Measurements from ENCODE around the gene CAMSAP2. TPM values are rescaled to one million over a fixed set of nuclear protein-coding genes. Genes with fewer than 3 reads are reported as not detected.

CAMSAP2 gene
- total RNA-seq, 1 experiment from 2014 or later, result 25.0 TPM

GRCh38 chr1:200774735-200775444, 36.2 kb downstream of the CAMSAP2 start:
- no peaks in the 10 kb centered on the region for H3K27me3 ChIP-seq (ENCODE audit: insufficient read depth, low read length)
- H4K20me1 ChIP-seq (ENCODE audit: insufficient read depth), result no peaks in the 10 kb centered on the region
- H3K4me1 ChIP-seq (ENCODE audit: control insufficient read depth in 1 of 2, insufficient read depth in 2 of 2, low read length in 2 of 2), result peaks cover 12 to 28% of the 10 kb centered on the region in 2 experiments
- no peak overlapping the region for H3K4me3 ChIP-seq (replicated peaks in 1 of 2; ENCODE audit: low read depth in 1 of 2, low read length in 2 of 2)
- ChIA-PET RAD21 (ENCODE audit: low non-redundant PET in 1 of 2, low total read pairs in 2 of 2, uncharacterized antibody in 2 of 2, unreplicated experiment in 2 of 2) (no interaction called here), CTCF (interaction anchor here (2.0 kb wide), 1 partner anchor 153 kb away, joined by 4 read pairs; no protein-coding TSS in a partner anchor), POLR2A (no interaction called here)
- no peak for DNase-seq (ENCODE audit: low read depth, low spot score)
- TF ChIP-seq SP1 (IDR thresholded peaks at IDR 0.05; ENCODE audit: low read depth), result no peak
- TF ChIP-seq EZH2phosphoT487 (IDR thresholded peaks at IDR 0.05; ENCODE audit: borderline replicate concordance), result no peak
- no peak for TF ChIP-seq CBX3 (IDR thresholded peaks at IDR 0.05; ENCODE audit: low read depth)
- TF ChIP-seq CEBPB (IDR thresholded peaks at IDR 0.05; ENCODE audit: low read depth), result no peak
- no peak for TF ChIP-seq ZFX (IDR thresholded peaks at IDR 0.05)
- TF ChIP-seq ZNF274 (IDR thresholded peaks at IDR 0.05; ENCODE audit: low read depth, low read length), result no peak
- no peak overlapping the region for H3K4me2 ChIP-seq (ENCODE audit: low read length)
- H3K9me3 ChIP-seq (ENCODE audit: control insufficient read depth in 1 of 2, insufficient read depth in 1 of 2, low read depth in 1 of 2, low read length in 2 of 2), result no peaks in the 10 kb centered on the region
- H2AFZ ChIP-seq (ENCODE audit: low read depth, low read length, poor library complexity, severe bottlenecking), result no peak overlapping the region
- BruUV-seq (replicated peaks), result no TSS peak
- H3K27ac ChIP-seq (ENCODE audit: low read depth, low read length), result no peak overlapping the region
- intact Hi-C loops (cut with micrococcal nuclease), result no loop called here
- no peak for ATAC-seq
- no peaks in the 10 kb centered on the region for H3K9me2 ChIP-seq (ENCODE audit: insufficient read depth)
- peaks cover 58% of the 10 kb centered on the region for H3K79me2 ChIP-seq (ENCODE audit: insufficient read depth, low read length)
- 0 out of 4 replicates have a peak, but pooled peaks cover 0 to 4% of the 10 kb centered on the region in 2 experiments for H3K36me3 ChIP-seq (ENCODE audit: control insufficient read depth in 1 of 2, insufficient read depth in 2 of 2, low read length in 2 of 2)
- H3K9ac ChIP-seq (ENCODE audit: low read length), result no peak overlapping the region

GRCh38 chr1:200775850-200776249, 37.2 kb downstream of the CAMSAP2 start:
- no peak for TF ChIP-seq EGR1 (IDR thresholded peaks at IDR 0.05; ENCODE audit: low read depth)
- BruUV-seq (replicated peaks), result no TSS peak
- no peak overlapping the region for H3K4me3 ChIP-seq (replicated peaks in 1 of 2; ENCODE audit: low read depth in 1 of 2, low read length in 2 of 2)
- intact Hi-C loops (cut with micrococcal nuclease), result no loop called here
- RAD21 ChIA-PET (ENCODE audit: low non-redundant PET in 1 of 2, low total read pairs in 2 of 2, uncharacterized antibody in 2 of 2, unreplicated experiment in 2 of 2), result no interaction called here
- ATAC-seq (no peak), DNase-seq (ENCODE audit: low read depth, low spot score) (no peak)
- CTCF ChIA-PET, result no interaction called here
- no peak overlapping the region for H2AFZ ChIP-seq (ENCODE audit: low read depth, low read length, poor library complexity, severe bottlenecking)
- H3K36me3 ChIP-seq (ENCODE audit: control insufficient read depth in 1 of 2, insufficient read depth in 2 of 2, low read length in 2 of 2), result no peaks in the 10 kb centered on the region
- H3K4me2 ChIP-seq (ENCODE audit: low read length), result no peak overlapping the region
- H3K9me3 ChIP-seq (ENCODE audit: control insufficient read depth in 1 of 2, insufficient read depth in 1 of 2, low read depth in 1 of 2, low read length in 2 of 2), result no peaks in the 10 kb centered on the region
- peaks cover 66% of the 10 kb centered on the region for H3K79me2 ChIP-seq (ENCODE audit: insufficient read depth, low read length)
- no peaks in the 10 kb centered on the region for H3K9me2 ChIP-seq (ENCODE audit: insufficient read depth)
- peaks cover 15 to 32% of the 10 kb centered on the region in 2 experiments for H3K4me1 ChIP-seq (ENCODE audit: control insufficient read depth in 1 of 2, insufficient read depth in 2 of 2, low read length in 2 of 2)
- H3K27ac ChIP-seq (ENCODE audit: low read depth, low read length), result no peak overlapping the region
- no peaks in the 10 kb centered on the region for H3K27me3 ChIP-seq (ENCODE audit: insufficient read depth, low read length)
- H4K20me1 ChIP-seq (ENCODE audit: insufficient read depth), result no peaks in the 10 kb centered on the region
- no peak overlapping the region for H3K9ac ChIP-seq (ENCODE audit: low read length)
- POLR2A ChIA-PET, result interaction anchor here (0.8 kb wide), 1 partner anchor 112 kb away, joined by 3 read pairs; no protein-coding TSS in a partner anchor
